Fibroblast of lung (primary cell): ENCODE measurements around the gene SGO2. TPM values are rescaled to one million over a fixed set of nuclear protein-coding genes. Genes with fewer than 3 reads are reported as not detected.

Experiments used
- DNase-seq, 2 donors: peaks; one replicate each; pipeline versions ENCODE4 v3.0.0 to v3.0.0-alpha.2; 2010; ENCODE audit warnings: low read depth in 2 of 2
- H2AFZ ChIP-seq: 2 replicates; pipeline ENCODE4 v1.5.1; 2012; ENCODE audit warnings: low read length, control low read depth, inconsistent platforms
- H3K27ac ChIP-seq: 2 replicates; pipeline ENCODE4 v1.5.1; 2011; ENCODE audit warnings: low read length, control low read depth; ENCODE audit not compliant: insufficient read depth
- H3K27me3 ChIP-seq: 2 replicates; pipeline ENCODE4 v1.5.1; 2011; ENCODE audit warnings: mild to moderate bottlenecking, low read length; ENCODE audit not compliant: control insufficient read depth, insufficient read depth
- H3K36me3 ChIP-seq: 2 replicates; pipeline ENCODE4 v1.5.1; 2011; ENCODE audit warnings: low read length; ENCODE audit not compliant: control insufficient read depth, insufficient read depth
- H3K4me1 ChIP-seq: 2 replicates; pipeline ENCODE4 v1.5.1; 2011; ENCODE audit warnings: low read length; ENCODE audit not compliant: control insufficient read depth, insufficient read depth; ENCODE audit errors: extremely low read depth
- H3K4me2 ChIP-seq: 2 replicates; pipeline ENCODE4 v1.5.1; 2011; ENCODE audit warnings: low read length, control low read depth; ENCODE audit not compliant: insufficient read depth; ENCODE audit errors: extremely low read depth
- H3K4me3 ChIP-seq, 4 experiments: fragments of 200-600 bp in 1 of 4; sonication (generic) in 1 of 4; replicated peaks in 1 of 4; 2 replicates each; pipeline ENCODE4 v1.5.1; 2011 to 2016; ENCODE audit warnings: low read length in 4 of 4, low read depth in 3 of 4, mild to moderate bottlenecking in 3 of 4, control low read depth in 2 of 4, inconsistent platforms in 1 of 4, mixed read lengths in 1 of 4; ENCODE audit not compliant: insufficient read depth in 1 of 4; ENCODE audit errors: control extremely low read depth in 1 of 4
- H3K79me2 ChIP-seq: 2 replicates; pipeline ENCODE4 v1.5.1; 2012; ENCODE audit warnings: mild to moderate bottlenecking, low read length, inconsistent platforms; ENCODE audit not compliant: control insufficient read depth, insufficient read depth
- H3K9ac ChIP-seq: 2 replicates; pipeline ENCODE4 v1.5.1; 2011; ENCODE audit warnings: mild to moderate bottlenecking, low read length, control low read depth; ENCODE audit not compliant: insufficient read depth
- H3K9me3 ChIP-seq: 2 replicates; pipeline ENCODE4 v1.5.1; 2012; ENCODE audit warnings: low read depth, low read length; ENCODE audit not compliant: control insufficient read depth, insufficient read depth
- H4K20me1 ChIP-seq: 2 replicates; pipeline ENCODE4 v1.5.1; 2011; ENCODE audit warnings: low read length; ENCODE audit not compliant: control insufficient read depth, insufficient read depth; ENCODE audit errors: extremely low read depth
- CTCF ChIP-seq, 2 donors: IDR thresholded peaks in 1 of 2; conservative IDR thresholded peaks in 1 of 2; 1 replicate in 1 of 2; 2 replicates in 1 of 2; pipeline ENCODE4 v1.5.1; 2011 to 2012; ENCODE audit warnings: low read length in 2 of 2, control low read depth in 1 of 2, inconsistent platforms in 1 of 2, low read depth in 1 of 2, mild to moderate bottlenecking in 1 of 2
- EZH2 ChIP-seq: IDR thresholded peaks from 2 replicates; pipeline ENCODE4 v1.5.1; 2012; ENCODE audit warnings: low read length, control low read depth, mild to moderate bottlenecking; ENCODE audit errors: missing control alignments
- polyA plus RNA-seq, 2 donors: library from polyadenylated mRNA; depleted of rRNA in 1 of 2; stranded (reverse) in 1 of 2; unstranded in 1 of 2; fragments of >200 nt; gene quantifications; 2 replicates each; pipeline ENCODE4 v1.2.1, GENCODE V29; 2011 to 2012; ENCODE audit warnings: missing spikeins in 1 of 2
- total RNA-seq: library from RNA; depleted of rRNA; stranded (reverse); fragments of >200 nt; gene quantifications from 2 replicates; pipeline ENCODE4 v1.2.1, GENCODE V29; 2014

The SGO2 gene
- total and polyA plus RNA-seq, 2 donors (not counting 1 experiment from before 2014, with no cell fraction given): 5.4 to 6.9 TPM

- Histone ChIP-seq H3K4me1 (no peaks in the 10 kb centered on the region), H3K27ac (no peak overlapping the region), H3K79me2 (no peaks in the 10 kb centered on the region), H3K27me3 (no peaks in the 10 kb centered on the region), H3K4me2 (no peak overlapping the region), H3K9me3 (no peaks in the 10 kb centered on the region), H3K36me3 (peaks cover 2% of the 10 kb centered on the region), H4K20me1 (no peaks in the 10 kb centered on the region), H2AFZ (no peak overlapping the region), H3K4me3 (no peak overlapping the region), H3K9ac (no peak overlapping the region)
- DNase-seq: no peak
- TF ChIP-seq EZH2 (no peak), CTCF (conservative IDR thresholded peaks at IDR 0.05 in 1 of 2, IDR thresholded peaks at IDR 0.05 in 1 of 2; ENCODE audit: low read depth in 1 of 2, low read length in 2 of 2) (no peak)
Observed at GRCh38 chr2:200496696-200497095, 29.3 kb upstream of the SGO2 start.

DNA sequence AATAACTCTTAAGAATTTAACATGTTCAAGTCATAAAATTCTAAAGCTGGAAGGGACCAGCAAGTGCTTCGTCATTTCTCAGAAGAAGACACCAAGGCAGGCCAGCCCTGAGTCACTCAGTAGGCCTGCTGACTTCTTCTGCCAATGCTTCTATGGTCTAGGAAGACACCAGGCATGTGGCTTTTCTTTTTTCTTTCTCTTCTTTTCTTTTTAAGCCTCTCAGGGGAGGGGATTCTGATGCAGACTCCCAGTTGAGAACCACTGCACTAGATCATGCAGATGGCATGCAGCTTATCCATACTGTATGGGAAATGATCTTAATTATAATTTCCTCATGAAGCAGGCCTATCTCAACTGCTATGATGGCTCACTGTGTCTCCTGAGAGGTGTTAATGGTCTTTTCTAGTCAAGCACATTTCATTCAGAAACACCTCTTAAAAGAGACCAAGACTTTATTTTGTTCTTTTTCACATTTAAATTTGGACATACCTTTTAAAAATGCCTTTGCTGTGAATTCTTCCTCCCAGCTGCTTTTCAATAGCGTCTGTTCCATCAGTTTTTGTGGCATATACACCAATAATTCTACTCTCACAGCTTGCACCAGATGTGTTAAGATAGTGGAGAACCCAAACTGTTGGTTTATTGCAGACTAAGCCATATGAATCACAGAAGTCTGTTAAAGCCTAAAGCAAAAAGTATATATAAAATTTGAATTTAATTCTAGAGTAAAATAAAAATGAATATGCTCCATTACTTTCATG lies 27.4 kb upstream of the SGO2 start:
- H3K9ac ChIP-seq: no peak overlapping the region

DNA sequence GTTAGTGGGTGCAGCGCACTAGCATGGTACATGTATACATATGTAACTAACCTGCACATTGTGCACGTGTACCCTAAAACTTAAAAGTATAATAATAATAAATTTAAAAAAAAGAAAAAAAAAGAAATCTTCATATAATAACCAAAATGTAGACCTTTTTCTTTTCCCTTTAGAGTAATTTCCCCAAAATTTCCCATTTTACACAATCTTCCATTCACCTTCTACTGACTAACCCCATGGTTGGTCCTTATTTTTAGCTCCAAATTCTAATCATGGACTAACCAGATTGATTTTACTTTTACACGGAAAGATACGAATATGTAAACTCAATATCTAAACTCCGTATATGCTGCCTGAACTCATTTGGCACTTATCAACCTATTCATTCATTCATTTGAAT lies 23.8 kb upstream of the SGO2 start:
- H3K27ac ChIP-seq: no peak overlapping the region
- TF ChIP-seq CTCF (conservative IDR thresholded peaks at IDR 0.05 in 1 of 2, IDR thresholded peaks at IDR 0.05 in 1 of 2; ENCODE audit: low read depth in 1 of 2, low read length in 2 of 2) (no peak), EZH2 (no peak)
- no peaks in the 10 kb centered on the region for H3K36me3 ChIP-seq
- no peaks in the 10 kb centered on the region for H3K4me1 ChIP-seq
- H4K20me1 ChIP-seq: no peaks in the 10 kb centered on the region
- no peak for DNase-seq
- H3K79me2 ChIP-seq: no peaks in the 10 kb centered on the region
- no peak overlapping the region for H3K4me2 ChIP-seq
- no peak overlapping the region for H3K9ac ChIP-seq
- no peak overlapping the region for H2AFZ ChIP-seq
- H3K9me3 ChIP-seq: no peaks in the 10 kb centered on the region
- H3K27me3 ChIP-seq: no peaks in the 10 kb centered on the region
- H3K4me3 ChIP-seq: no peak overlapping the region

More for the DNA sequence above, 27.4 kb upstream of the SGO2 start:
- Histone ChIP-seq H4K20me1 (no peaks in the 10 kb centered on the region), H2AFZ (no peak overlapping the region), H3K27ac (no peak overlapping the region), H3K36me3 (peaks cover 2% of the 10 kb centered on the region), H3K79me2 (no peaks in the 10 kb centered on the region), H3K9me3 (no peaks in the 10 kb centered on the region), H3K4me2 (no peak overlapping the region), H3K4me3 (no peak overlapping the region), H3K27me3 (no peaks in the 10 kb centered on the region), H3K4me1 (no peaks in the 10 kb centered on the region)
- DNase-seq: peak in 1 of 2 donors; percentile 11
- TF ChIP-seq CTCF (conservative IDR thresholded peaks at IDR 0.05 in 1 of 2, IDR thresholded peaks at IDR 0.05 in 1 of 2; ENCODE audit: low read depth in 1 of 2, low read length in 2 of 2) (no peak), EZH2 (no peak)
